ENCODE results near the gene BTG1.

- TF ChIP-seq CTCF (IDR thresholded peaks at IDR 0.05; ENCODE audit: insufficient read depth, low read depth, low read length), result no peak
- TF ChIP-seq EZH2 (IDR thresholded peaks at IDR 0.05; ENCODE audit: insufficient read depth, low read length), result no peak
Observed at GRCh38 chr12:92188517-92189188, 43.0 kb upstream of the BTG1 start.
